Tibial nerve (tissue), 4 donors: ENCODE data around the gene UPP1.

ENCODE experiments used
- EP300 ChIP-seq, 2 donors: sonication (generic); formaldehyde crosslinking; IDR thresholded peaks; one replicate each; pipeline ENCODE4 v1.6.1; 2017; ENCODE audit warnings: antibody characterized with exemption in 2 of 2, mild to moderate bottlenecking in 1 of 2
- POLR2A ChIP-seq, 2 donors: fragments of 450-650 bp; IDR thresholded peaks; one replicate each; pipeline ENCODE4 v1.6.1; 2017; ENCODE audit warnings: antibody characterized with exemption in 2 of 2, mild to moderate bottlenecking in 2 of 2, moderate library complexity in 2 of 2
- TF ChIP-seq, protein P1 (sequence below), 5 experiments: fragments of 200-600 bp in 3 of 5; fragments of 450-650 bp in 2 of 5; sonication (generic) in 3 of 5; IDR thresholded peaks; one replicate each; pipeline ENCODE4 v1.5.1; 2016 to 2019; ENCODE audit warnings: antibody characterized with exemption in 5 of 5, mild to moderate bottlenecking in 3 of 5, moderate library complexity in 2 of 5

DNA sequence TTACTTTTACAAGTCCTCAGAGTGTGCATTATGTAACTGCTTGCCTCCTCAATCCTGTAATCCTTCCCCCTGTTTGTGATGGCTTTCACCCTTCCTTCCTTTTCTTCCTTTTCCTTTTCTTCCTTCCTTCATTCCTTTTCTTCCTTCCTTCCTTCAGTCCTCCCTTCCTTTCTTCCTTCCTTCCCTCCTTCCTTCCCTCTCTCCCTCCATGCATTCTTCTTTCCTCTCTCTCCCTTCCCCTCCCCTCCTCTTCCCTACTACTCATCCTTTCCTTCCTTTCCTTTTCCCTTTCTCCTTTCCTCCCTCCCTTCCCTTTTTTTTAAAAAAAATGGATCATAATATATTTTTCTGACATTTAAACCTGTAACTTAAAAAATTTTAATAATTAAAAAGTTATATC, 60.0 kb downstream of the UPP1 start:
- TF ChIP-seq, protein P1, sequence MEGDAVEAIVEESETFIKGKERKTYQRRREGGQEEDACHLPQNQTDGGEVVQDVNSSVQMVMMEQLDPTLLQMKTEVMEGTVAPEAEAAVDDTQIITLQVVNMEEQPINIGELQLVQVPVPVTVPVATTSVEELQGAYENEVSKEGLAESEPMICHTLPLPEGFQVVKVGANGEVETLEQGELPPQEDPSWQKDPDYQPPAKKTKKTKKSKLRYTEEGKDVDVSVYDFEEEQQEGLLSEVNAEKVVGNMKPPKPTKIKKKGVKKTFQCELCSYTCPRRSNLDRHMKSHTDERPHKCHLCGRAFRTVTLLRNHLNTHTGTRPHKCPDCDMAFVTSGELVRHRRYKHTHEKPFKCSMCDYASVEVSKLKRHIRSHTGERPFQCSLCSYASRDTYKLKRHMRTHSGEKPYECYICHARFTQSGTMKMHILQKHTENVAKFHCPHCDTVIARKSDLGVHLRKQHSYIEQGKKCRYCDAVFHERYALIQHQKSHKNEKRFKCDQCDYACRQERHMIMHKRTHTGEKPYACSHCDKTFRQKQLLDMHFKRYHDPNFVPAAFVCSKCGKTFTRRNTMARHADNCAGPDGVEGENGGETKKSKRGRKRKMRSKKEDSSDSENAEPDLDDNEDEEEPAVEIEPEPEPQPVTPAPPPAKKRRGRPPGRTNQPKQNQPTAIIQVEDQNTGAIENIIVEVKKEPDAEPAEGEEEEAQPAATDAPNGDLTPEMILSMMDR (IDR thresholded peaks at IDR 0.05): no peak
- TF ChIP-seq POLR2A (IDR thresholded peaks at IDR 0.05): no peak
- no peak for TF ChIP-seq EP300 (IDR thresholded peaks at IDR 0.05)
